Right lobe of liver (tissue), 6 donors: ENCODE data around the gene DAPK1. TPM values are rescaled to one million over a fixed set of nuclear protein-coding genes. Genes with fewer than 3 reads are reported as not detected.

Experiments
- ATAC-seq, 4 donors: fragments of 200-7000 bp; cut with Tn5 transposase; one replicate each; pipeline ENCODE4 v1.9.1; 2020; ENCODE audit warnings: mild to moderate bottlenecking in 4 of 4, moderate library complexity in 4 of 4
- DNase-seq, 3 donors: peaks; one replicate each; pipeline ENCODE4 v3.0.0-alpha.2; 2020
- H3K27ac ChIP-seq, 3 donors: fragments of 200-600 bp; one replicate each; pipeline ENCODE4 v1.8.0; 2022
- H3K27me3 ChIP-seq, 2 donors: fragments of 200-600 bp; one replicate each; pipeline ENCODE4 v1.8.0; 2022
- H3K36me3 ChIP-seq, 4 donors: fragments of 200-600 bp; sonication (generic) in 1 of 4; one replicate each; pipeline versions ENCODE4 v1.5.1 to v1.8.0; 2017 to 2022; ENCODE audit warnings: control low read depth in 1 of 4
- H3K4me1 ChIP-seq, 4 donors: fragments of 200-600 bp; sonication (generic) in 1 of 4; one replicate each; pipeline versions ENCODE4 v1.5.1 to v1.8.0; 2017 to 2022; ENCODE audit warnings: control low read depth in 1 of 4
- H3K4me3 ChIP-seq, 3 donors: fragments of 200-600 bp; one replicate each; pipeline ENCODE4 v1.8.0; 2022
- H3K9me3 ChIP-seq, 4 donors: fragments of 200-600 bp; sonication (generic) in 1 of 4; one replicate each; pipeline versions ENCODE4 v1.5.1 to v1.8.0; 2017 to 2022; ENCODE audit warnings: control low read depth in 1 of 4
- CTCF ChIP-seq, 4 donors: fragments of 200-600 bp in 3 of 4; fragments of 450-650 bp in 1 of 4; IDR thresholded peaks; one replicate each; pipeline versions ENCODE4 v1.5.1 to v1.8.0; 2016 to 2022; ENCODE audit warnings: antibody characterized with exemption in 4 of 4, mild to moderate bottlenecking in 2 of 4
- POLR2A ChIP-seq: fragments of 450-650 bp; IDR thresholded peaks from one replicate; pipeline ENCODE4 v1.6.1; 2017; ENCODE audit warnings: antibody characterized with exemption, mild to moderate bottlenecking
- WGBS: methylation state at CpG from one replicate; pipeline ENCODE4 v1.1.6; 2018; ENCODE audit warnings: low coverage, low lambda C conversion rate; ENCODE audit not compliant: insufficient coverage; ENCODE audit errors: missing lambda C conversion rate; 5-methylcytosine and 5-hydroxymethylcytosine counted together
- intact Hi-C, 2 donors: fragments of 100-400 bp; cut with DNase I; formaldehyde crosslinking; loops; one replicate each; pipeline versions ENCODE4 v1.11.2 to v1.14.1; 2022
- long read RNA-seq: library from polyadenylated mRNA; unstranded; transcript quantifications from one replicate; pipeline ENCODE4 v2.0.0, GENCODE V29; 2019
- total RNA-seq, 6 experiments: library from RNA; depleted of rRNA in 2 of 6; stranded (reverse); fragments of >200 nt in 2 of 6; fragmentation: NEBNext Ultra II Directional in 3 of 6; extraction: Animal tissue kit (Norgen Biotek cat#: 25700) in 3 of 6; gene quantifications; one replicate each; pipeline versions ENCODE4 v1.1.0 to v1.2.4, GENCODE V29; 2016 to 2023
- donor health status: DM: no; HTN: yes; CAD: no.
- donor health status: DM: no; HTN: no; CAD: no.
- donor health status: DM: no; HTN: no; CAD: no.
- donor health status: DM: no; HTN: yes; CAD: no.
- donor health status: DM: no; HTN: yes; CAD: no.

DAPK1 gene
- total RNA-seq = 10 to 100 TPM; 17.4 to 55.0 (median 33.9) TPM
- long read RNA-seq, partial matches to known transcripts = 2 of 2 reads
- long read RNA-seq, other reads (novel, unspliced or antisense) = 0 of 2 reads

- DNase-seq (peak; percentile 89 to 91 (median 91)), ATAC-seq (peak; percentile 78 to 90 (median 83))
- 0% methylated on average over 8 of the region's 55 CpGs for WGBS
- no peaks in the 10 kb centered on the region for H3K27me3 ChIP-seq
- H3K36me3 ChIP-seq = no peaks in the 10 kb centered on the region
- peak within 1 kb of the TSS; percentile 69 to 89 (median 80) for H3K4me3 ChIP-seq
- intact Hi-C loops = no loop called here
- H3K4me1 ChIP-seq = peaks cover 0 to 26% (median 9%) of the 10 kb centered on the region in 4 donors
- TF ChIP-seq CTCF (IDR thresholded peaks at IDR 0.05) = peak in 3 of 4 donors; percentile 34 to 47 (median 45)
- TF ChIP-seq POLR2A = peak; percentile 62
- peak within 1 kb of the TSS; percentile 85 to 97 (median 94) for H3K27ac ChIP-seq
- H3K9me3 ChIP-seq = no peaks in the 10 kb centered on the region
Observed at GRCh38 chr9:87497604-87498045, at the start of gene DAPK1. DAPK1 (plus strand) TSS chr9:87497867; CDS start chr9:87499078, 1,211 bp downstream.

GRCh38 chr9:87451149-87451548 is 46.5 kb upstream of the DAPK1 start:
- Histone ChIP-seq H3K36me3 (no peaks in the 10 kb centered on the region), H3K4me3 (no peak overlapping the region), H3K9me3 (peaks cover 0 to 3% (median 0%) of the 10 kb centered on the region in 4 donors), H3K27ac (no peak overlapping the region), H3K27me3 (no peaks in the 10 kb centered on the region), H3K4me1 (no peaks in the 10 kb centered on the region)
- ATAC-seq = no peak
- intact Hi-C loops = no loop called here
- no peak for DNase-seq
- WGBS = 59% methylated on average over 6 of the region's 6 CpGs
- no peak for TF ChIP-seq POLR2A
- no peak for TF ChIP-seq CTCF (IDR thresholded peaks at IDR 0.05)

GRCh38 chr9:87455407-87455806 is 42.3 kb upstream of the DAPK1 start:
- intact Hi-C loops = no loop called here
- WGBS = 80% methylated on average over 1 of the region's 1 CpG
- Histone ChIP-seq H3K9me3 (peaks cover 0 to 3% (median 0%) of the 10 kb centered on the region in 4 donors), H3K27ac (no peak overlapping the region), H3K36me3 (no peaks in the 10 kb centered on the region), H3K4me3 (no peak overlapping the region), H3K4me1 (no peaks in the 10 kb centered on the region), H3K27me3 (no peaks in the 10 kb centered on the region)
- ATAC-seq = no peak
- no peak for DNase-seq
- no peak for TF ChIP-seq POLR2A
- TF ChIP-seq CTCF (IDR thresholded peaks at IDR 0.05) = no peak

GRCh38 chr9:87461256-87461655 is 36.4 kb upstream of the DAPK1 start:
- ATAC-seq (no peak), DNase-seq (no peak)
- Histone ChIP-seq H3K36me3 (no peaks in the 10 kb centered on the region), H3K4me1 (no peaks in the 10 kb centered on the region), H3K4me3 (no peak overlapping the region), H3K27me3 (no peaks in the 10 kb centered on the region), H3K9me3 (no peaks in the 10 kb centered on the region), H3K27ac (no peak overlapping the region)
- WGBS = 62% methylated on average over 4 of the region's 4 CpGs
- TF ChIP-seq CTCF (IDR thresholded peaks at IDR 0.05) (no peak), POLR2A (no peak)
- intact Hi-C loops = no loop called here
